CD14-positive monocyte (primary cell): ENCODE measurements around the gene CALML5. TPM values are rescaled to one million over a fixed set of nuclear protein-coding genes. Genes with fewer than 3 reads are reported as not detected.
A peak's percentile ranks its signal among the peaks of the same experiment; 100 is the strongest.

Experiments
- DNase-seq, 3 donors: peaks; one replicate each; pipeline ENCODE4 v3.0.0-alpha.2; 2011 to 2022
- H2AFZ ChIP-seq: 2 replicates; pipeline ENCODE4 v1.6.0; 2012; ENCODE audit warnings: mild to moderate bottlenecking, low read depth, low read length, inconsistent platforms; ENCODE audit not compliant: insufficient read depth, poor library complexity, severe bottlenecking
- H3K27ac ChIP-seq, 2 donors: 1 replicate in 1 of 2; 2 replicates in 1 of 2; pipeline ENCODE4 v1.5.1; 2012 to 2013; ENCODE audit warnings: low read length in 2 of 2, control low read depth in 1 of 2, inconsistent platforms in 1 of 2, low read depth in 1 of 2, mild to moderate bottlenecking in 1 of 2
- H3K27me3 ChIP-seq, 2 donors: one replicate each; pipeline versions ENCODE4 v1.6.0 to v1.6.1; 2011 to 2013; ENCODE audit warnings: low read length in 2 of 2; ENCODE audit not compliant: control insufficient read depth in 2 of 2, insufficient read depth in 2 of 2
- H3K36me3 ChIP-seq, 2 donors: replicated peaks in 1 of 2; 1 replicate in 1 of 2; 2 replicates in 1 of 2; pipeline versions ENCODE4 v1.5.1 to v1.6.1; 2012 to 2013; ENCODE audit warnings: low read length in 2 of 2, control low read depth in 1 of 2, inconsistent platforms in 1 of 2, mild to moderate bottlenecking in 1 of 2; ENCODE audit not compliant: insufficient read depth in 2 of 2, control insufficient read depth in 1 of 2
- H3K4me1 ChIP-seq, 2 donors: 1 replicate in 1 of 2; 2 replicates in 1 of 2; pipeline versions ENCODE4 v1.5.1 to v1.6.1; 2012 to 2013; ENCODE audit warnings: low read length in 2 of 2, control low read depth in 1 of 2, inconsistent platforms in 1 of 2, mild to moderate bottlenecking in 1 of 2, moderate library complexity in 1 of 2; ENCODE audit not compliant: insufficient read depth in 2 of 2, control insufficient read depth in 1 of 2
- H3K4me2 ChIP-seq: replicated peaks from 2 replicates; pipeline ENCODE3; 2012; ENCODE audit warnings: low read length, moderate library complexity, mild to moderate bottlenecking; ENCODE audit not compliant: poor library complexity, severe bottlenecking; ENCODE audit errors: extremely low read depth
- H3K4me3 ChIP-seq, 3 experiments: fragments of 200-600 bp in 1 of 3; sonication (generic) in 1 of 3; replicated peaks in 1 of 3; 1 replicate in 2 of 3; 2 replicates in 1 of 3; pipeline ENCODE4 v1.5.1; 2011 to 2013; ENCODE audit warnings: low read length in 3 of 3, mild to moderate bottlenecking in 3 of 3, control low read depth in 2 of 3, low read depth in 2 of 3, inconsistent platforms in 1 of 3, moderate library complexity in 1 of 3
- H3K79me2 ChIP-seq: 2 replicates; pipeline ENCODE4 v1.6.0; 2012; ENCODE audit warnings: mild to moderate bottlenecking, control low read depth, inconsistent platforms, low read length, moderate library complexity; ENCODE audit not compliant: insufficient read depth
- H3K9ac ChIP-seq: 2 replicates; pipeline ENCODE4 v1.6.0; 2017; ENCODE audit warnings: low read length, mild to moderate bottlenecking; ENCODE audit not compliant: insufficient read depth, poor library complexity, severe bottlenecking
- H3K9me3 ChIP-seq, 2 donors: replicated peaks in 1 of 2; 1 replicate in 1 of 2; 2 replicates in 1 of 2; pipeline versions ENCODE4 v1.5.1 to v1.6.1; 2012 to 2013; ENCODE audit warnings: low read length in 2 of 2, control low read depth in 1 of 2; ENCODE audit not compliant: control insufficient read depth in 1 of 2, insufficient read depth in 1 of 2
- H4K20me1 ChIP-seq: 2 replicates; pipeline ENCODE4 v1.6.0; 2012; ENCODE audit warnings: mild to moderate bottlenecking, low read length, control low read depth, moderate library complexity; ENCODE audit not compliant: insufficient read depth
- H3K27ac Mint-ChIP-seq, 7 donors: one replicate each; pipeline ENCODE4 v1.8.0; 2020; ENCODE audit warnings: mild to moderate bottlenecking in 7 of 7, mixed read lengths in 7 of 7, moderate library complexity in 6 of 7, inconsistent platforms in 2 of 7
- H3K27me3 Mint-ChIP-seq, 3 donors: one replicate each; pipeline ENCODE4 v1.8.0; 2021 to 2022; ENCODE audit warnings: low read depth in 3 of 3, mild to moderate bottlenecking in 3 of 3, mixed read lengths in 3 of 3, moderate library complexity in 3 of 3, inconsistent platforms in 1 of 3
- H3K36me3 Mint-ChIP-seq, 2 donors: one replicate each; pipeline ENCODE4 v1.8.0; 2020; ENCODE audit warnings: mixed read lengths in 2 of 2, inconsistent platforms in 1 of 2, mild to moderate bottlenecking in 1 of 2
- H3K4me1 Mint-ChIP-seq: one replicate; pipeline ENCODE4 v1.8.0; 2020; ENCODE audit warnings: mild to moderate bottlenecking, mixed read lengths
- H3K4me3 Mint-ChIP-seq, 2 donors: one replicate each; pipeline ENCODE4 v1.8.0; 2020; ENCODE audit warnings: mild to moderate bottlenecking in 2 of 2, mixed read lengths in 2 of 2, moderate library complexity in 1 of 2
- H3K9me3 Mint-ChIP-seq, 7 donors: one replicate each; pipeline ENCODE4 v1.8.0; 2020 to 2022; ENCODE audit warnings: mixed read lengths in 7 of 7, mild to moderate bottlenecking in 6 of 7, moderate library complexity in 6 of 7, inconsistent platforms in 2 of 7
- CTCF ChIP-seq: fragments of 200-600 bp; IDR thresholded peaks from one replicate; pipeline ENCODE4 v1.8.0; 2022; ENCODE audit warnings: antibody characterized with exemption, mild to moderate bottlenecking
- WGBS: methylation state at CpG from one replicate; pipeline ENCODE4 v1.1.5; 2013; ENCODE audit warnings: missing lambda C conversion rate; ENCODE audit not compliant: insufficient coverage; 5-methylcytosine and 5-hydroxymethylcytosine counted together
- intact Hi-C, 2 donors: fragments of 100-400 bp; cut with micrococcal nuclease; formaldehyde crosslinking; loops; one replicate each; pipeline versions ENCODE4 v1.15.0 to v1.15.1; 2023
- polyA plus RNA-seq, 3 donors: library from polyadenylated mRNA; depleted of rRNA in 1 of 3; unstranded in 2 of 3; stranded (reverse) in 1 of 3; fragments of 300-500 nt in 2 of 3; fragments of >200 nt in 1 of 3; fragmentation: Illumina TruSeq in 2 of 3; gene quantifications; 1 replicate in 2 of 3; 2 replicates in 1 of 3; pipeline ENCODE4 v1.2.3, GENCODE V29; 2012 to 2021

CALML5 gene
- polyA plus RNA-seq, 3 donors, result not detected

GRCh38 chr10:5532618-5533097 is 33.3 kb upstream of the CALML5 start:
- H3K4me3 Mint-ChIP-seq, result no peak overlapping the region
- H3K9me3 ChIP-seq, result no peaks in the 10 kb centered on the region
- H3K4me1 ChIP-seq, result peaks cover 11 to 13% of the 10 kb centered on the region in 2 donors
- intact Hi-C loops, result no loop called here
- WGBS, result 87% methylated on average over 3 of the region's 6 CpGs
- peaks cover 0 to 2% (median 2%) of the 10 kb centered on the region in 3 donors for H3K27me3 Mint-ChIP-seq
- H3K27me3 ChIP-seq, result no peaks in the 10 kb centered on the region
- no peak overlapping the region for H3K4me3 ChIP-seq
- H3K27ac Mint-ChIP-seq, result peak overlapping the region in 1 of 7 donors; percentile 19
- H4K20me1 ChIP-seq, result no peaks in the 10 kb centered on the region
- H3K79me2 ChIP-seq, result no peaks in the 10 kb centered on the region
- H3K27ac ChIP-seq, result no peak overlapping the region
- peaks cover 0 to 3% (median 0%) of the 10 kb centered on the region in 7 donors for H3K9me3 Mint-ChIP-seq
- DNase-seq, result no peak
- H2AFZ ChIP-seq, result no peak overlapping the region
- no peaks in the 10 kb centered on the region for H3K36me3 Mint-ChIP-seq
- H3K36me3 ChIP-seq, result no peaks in the 10 kb centered on the region
- no peak overlapping the region for H3K4me2 ChIP-seq
- no peak for TF ChIP-seq CTCF
- H3K9ac ChIP-seq, result no peak overlapping the region
- H3K4me1 Mint-ChIP-seq, result peaks cover 15% of the 10 kb centered on the region

GRCh38 chr10:5532307-5532605 is 32.9 kb upstream of the CALML5 start:
- no peak overlapping the region for H3K4me2 ChIP-seq
- no peaks in the 10 kb centered on the region for H3K9me3 ChIP-seq
- H2AFZ ChIP-seq, result no peak overlapping the region
- Mint-ChIP-seq H3K4me3 (no peak overlapping the region), H3K27ac (no peak overlapping the region), H3K4me1 (peaks cover 15% of the 10 kb centered on the region), H3K36me3 (no peaks in the 10 kb centered on the region), H3K27me3 (peaks cover 0 to 2% (median 2%) of the 10 kb centered on the region in 3 donors), H3K9me3 (peaks cover 0 to 3% (median 0%) of the 10 kb centered on the region in 7 donors)
- H3K79me2 ChIP-seq, result no peaks in the 10 kb centered on the region
- H3K27ac ChIP-seq, result no peak overlapping the region
- H4K20me1 ChIP-seq, result no peaks in the 10 kb centered on the region
- WGBS, result 97% methylated on average over 10 of the region's 10 CpGs
- no peak for TF ChIP-seq CTCF
- no peak overlapping the region for H3K4me3 ChIP-seq
- no peak for DNase-seq
- no peak overlapping the region for H3K9ac ChIP-seq
- H3K4me1 ChIP-seq, result peaks cover 11 to 13% of the 10 kb centered on the region in 2 donors
- intact Hi-C loops, result no loop called here
- H3K27me3 ChIP-seq, result no peaks in the 10 kb centered on the region
- H3K36me3 ChIP-seq, result no peaks in the 10 kb centered on the region
